ENCODE measurements around the gene SNX30.

- TF ChIP-seq CTCF (IDR thresholded peaks at IDR 0.05; ENCODE audit: poor library complexity), result no peak
- no peak for TF ChIP-seq EZH2 (IDR thresholded peaks at IDR 0.05; ENCODE audit: borderline replicate concordance)
These were observed 3.5 kb upstream of the SNX30 start for GRCh38 chr9:112747094-112747493.

All from hepatocyte (in vitro differentiated cells).